ENCODE results near the gene HERC6. TPM values are rescaled to one million over a fixed set of nuclear protein-coding genes. Genes with fewer than 3 reads are reported as not detected.

The HERC6 gene
- total and polyA plus RNA-seq, 2 of the 8 experiments (the other 6 are each of a cell fraction or from before 2014, with no cell fraction given), result 3.7 to 3.8 TPM

GRCh38 chr4:88341227-88342192 is 37.1 kb upstream of the HERC6 start:
- Histone ChIP-seq H3K27ac (ENCODE audit: low read depth, low read length) (no peak overlapping the region), H2AFZ (ENCODE audit: low read length) (peak overlapping the region; percentile 57; the same call in 1 of the 2 replicates), H3K9ac (replicated peaks in 1 of 4; ENCODE audit: extremely low read depth in 1 of 4, low read depth in 3 of 4, low read length in 3 of 4) (no peak overlapping the region)
- no peak for TF ChIP-seq CBX8 (IDR thresholded peaks at IDR 0.05; ENCODE audit: borderline replicate concordance, low read depth, low read length)
- no peak for TF ChIP-seq CREB1 (IDR thresholded peaks at IDR 0.05)
- no peak for TF ChIP-seq TBP (IDR thresholded peaks at IDR 0.05; ENCODE audit: low read depth, low read length)

More at GRCh38 chr4:88341227-88342192, 37.1 kb upstream of the HERC6 start:
- no peak overlapping the region for H4K8ac ChIP-seq (ENCODE audit: extremely low read depth, insufficient read depth, low read length)
- H2BK15ac ChIP-seq (ENCODE audit: low read length), result no peak overlapping the region
- no peak overlapping the region for H3K14ac ChIP-seq (ENCODE audit: insufficient read length)
- no peak overlapping the region for H2BK120ac ChIP-seq (replicated peaks; ENCODE audit: low read depth, low read length)
- H3K9me3 ChIP-seq (ENCODE audit: insufficient read depth in 2 of 2, low read depth in 1 of 2, low read length in 1 of 2), result no peaks in the 10 kb centered on the region
- no peaks in the 10 kb centered on the region for H3K4me1 ChIP-seq (replicated peaks in 1 of 4; ENCODE audit: control insufficient read depth in 3 of 4, insufficient read depth in 4 of 4, low read length in 3 of 4)
- H3K23me2 ChIP-seq (ENCODE audit: low read depth, low read length), result no peaks in the 10 kb centered on the region
- no peaks in the 10 kb centered on the region for H3K79me1 ChIP-seq (ENCODE audit: low read depth, low read length)
- no peaks in the 10 kb centered on the region for H3K79me2 ChIP-seq (ENCODE audit: control insufficient read depth in 1 of 2, insufficient read depth in 2 of 2, low read length in 2 of 2)
- H3K27me3 ChIP-seq (replicated peaks in 1 of 4; ENCODE audit: control insufficient read depth in 3 of 4, extremely low read depth in 1 of 4, insufficient read depth in 3 of 4, low read length in 3 of 4), result no peaks in the 10 kb centered on the region
- no peak overlapping the region for H2BK5ac ChIP-seq (ENCODE audit: low read depth, low read length)
- H3K18ac ChIP-seq (ENCODE audit: extremely low read depth, low read length), result no peak overlapping the region
- H2BK12ac ChIP-seq (ENCODE audit: low read depth, low read length), result no peak overlapping the region
- no peak overlapping the region for H4K91ac ChIP-seq (replicated peaks; ENCODE audit: insufficient read length, low read length)
- H2AK5ac ChIP-seq (ENCODE audit: low read depth, low read length), result no peak overlapping the region
- H3K4ac ChIP-seq (replicated peaks; ENCODE audit: insufficient read length, low read depth, low read length), result no peak overlapping the region
- H4K20me1 ChIP-seq (replicated peaks in 1 of 2; ENCODE audit: control insufficient read depth in 1 of 2, insufficient read depth in 2 of 2, low read length in 2 of 2), result no peaks in the 10 kb centered on the region
- no peak overlapping the region for H4K5ac ChIP-seq (ENCODE audit: insufficient read length, low read depth, low read length)
- H2BK20ac ChIP-seq (ENCODE audit: low read length), result no peak overlapping the region
- ChIA-PET CTCF (ENCODE audit: partially characterized antibody) (interaction anchor here (0.7 to 1.3 kb wide), 5 partner anchors 28 to 308 kb away, joined by 3 to 5 read pairs (median 3); no protein-coding TSS in a partner anchor), POLR2A (ENCODE audit: partially characterized antibody) (interaction anchor here (1.4 kb wide), 1 partner anchor 181 kb away, joined by 3 read pairs; no protein-coding TSS in a partner anchor)
- H3K4me2 ChIP-seq (ENCODE audit: insufficient read depth in 1 of 2, low read depth in 2 of 2, low read length in 2 of 2), result no peak overlapping the region
- DNase-seq (ENCODE audit: low read depth in 1 of 2, low spot score in 2 of 2) (peak in 1 of 2 experiments; percentile 23), FAIRE-seq (no peak)
- no peak overlapping the region for H3K23ac ChIP-seq (ENCODE audit: insufficient read length)
- no peaks in the 10 kb centered on the region for H3K36me3 ChIP-seq (ENCODE audit: control insufficient read depth in 2 of 4, insufficient read depth in 4 of 4, low read length in 3 of 4)
- H3K4me3 ChIP-seq (ENCODE audit: extremely low read depth in 1 of 4, insufficient read depth in 2 of 4, low read depth in 3 of 4, low read length in 4 of 4), result no peak overlapping the region
- no peak overlapping the region for H3K56ac ChIP-seq (replicated peaks; ENCODE audit: insufficient read length, low read depth, low read length)
- 88% methylated on average over 6 of the region's 8 CpGs; no CpG with 5 or more reads in 1 of the 2 experiments for WGBS, 2 experiments (ENCODE audit: extremely low coverage in 1 of 2, insufficient coverage in 1 of 2, insufficient read length in 1 of 2, insufficient replicate concordance in 2 of 2, low coverage in 1 of 2, low lambda C conversion rate in 2 of 2, missing lambda C conversion rate in 1 of 2)

Measured in H1 (cell line).